SU-DHL-6 (cell line): ENCODE data around the gene TXNRD2.

Experiments
- H2AFZ ChIP-seq: fragments of 200-600 bp; sonication (generic); 2 replicates; pipeline ENCODE4 v1.6.1; 2014; ENCODE audit warnings: low read depth, mild to moderate bottlenecking, moderate library complexity, mixed read lengths, antibody characterized with exemption, low read length; ENCODE audit not compliant: severe bottlenecking
- H3F3A ChIP-seq: fragments of 200-600 bp; shearing (Covaris generic); 2 replicates; pipeline ENCODE4 v1.6.0; 2016; ENCODE audit warnings: antibody characterized with exemption, mild to moderate bottlenecking; ENCODE audit not compliant: insufficient read depth
- H3K27ac ChIP-seq: fragments of 200-600 bp; sonication (generic); 2 replicates; pipeline ENCODE4 v1.5.1; 2016; ENCODE audit warnings: low read depth, mild to moderate bottlenecking, low read length, moderate library complexity, mixed read lengths
- H3K27me3 ChIP-seq: fragments of 200-600 bp; sonication (generic), shearing (Covaris generic); 2 replicates; pipeline ENCODE4 v1.6.0; 2014; ENCODE audit warnings: mild to moderate bottlenecking, low read length
- H3K36me3 ChIP-seq: fragments of 200-600 bp; sonication (generic); 2 replicates; pipeline ENCODE4 v1.6.1; 2014; ENCODE audit warnings: mild to moderate bottlenecking, low read length, mixed read lengths
- H3K4me2 ChIP-seq: fragments of 300-600, 200-600 bp; shearing (Covaris generic), sonication (generic); 2 replicates; pipeline ENCODE4 v1.6.0; 2014; ENCODE audit warnings: low read length, low read depth, mild to moderate bottlenecking; ENCODE audit not compliant: poor library complexity, severe bottlenecking
- H3K4me3 ChIP-seq: fragments of 200-600 bp; sonication (generic); 2 replicates; pipeline ENCODE4 v1.5.1; 2014; ENCODE audit warnings: antibody characterized with exemption, low read length, mild to moderate bottlenecking, mixed read lengths; ENCODE audit not compliant: insufficient read depth, poor library complexity, severe bottlenecking
- H3K79me2 ChIP-seq: fragments of 200-600 bp; sonication (generic); 2 replicates; pipeline ENCODE4 v1.6.1; 2014; ENCODE audit warnings: mild to moderate bottlenecking, low read length, moderate library complexity; ENCODE audit not compliant: insufficient read depth
- H3K9ac ChIP-seq: fragments of 200-600 bp; sonication (generic); 2 replicates; pipeline ENCODE4 v1.7.0; 2014; ENCODE audit warnings: mild to moderate bottlenecking, low read length
- H3K9me2 ChIP-seq: fragments of 200-600 bp; sonication (generic); replicated peaks from 2 replicates; pipeline ENCODE4 v1.6.1; 2014; ENCODE audit warnings: low read length; ENCODE audit not compliant: insufficient read depth
- H3K9me3 ChIP-seq: fragments of 200-600 bp; sonication (generic); 2 replicates; pipeline ENCODE4 v1.6.1; 2014; ENCODE audit warnings: low read length, mixed read lengths; ENCODE audit not compliant: insufficient read depth
- H4K20me1 ChIP-seq: fragments of 200-600 bp; sonication (generic); 2 replicates; pipeline ENCODE4 v1.6.1; 2014; ENCODE audit warnings: low read depth, mild to moderate bottlenecking, antibody characterized with exemption, low read length, moderate library complexity, mixed read lengths
- CTCF ChIP-seq: fragments of 200-600 bp; sonication (generic); IDR thresholded peaks from one replicate; pipeline ENCODE4 v1.5.1; 2017; ENCODE audit warnings: antibody characterized with exemption, mild to moderate bottlenecking, low read length, moderate library complexity; ENCODE audit not compliant: insufficient read depth, poor library complexity, severe bottlenecking
- EZH2phosphoT487 ChIP-seq: fragments of 200-600 bp; sonication (generic), shearing (Covaris generic); conservative IDR thresholded peaks from 2 replicates; pipeline ENCODE4 v1.6.1; 2018; ENCODE audit warnings: mild to moderate bottlenecking, antibody characterized with exemption, low read length, moderate library complexity, mixed read lengths

The TXNRD2 gene

DNA sequence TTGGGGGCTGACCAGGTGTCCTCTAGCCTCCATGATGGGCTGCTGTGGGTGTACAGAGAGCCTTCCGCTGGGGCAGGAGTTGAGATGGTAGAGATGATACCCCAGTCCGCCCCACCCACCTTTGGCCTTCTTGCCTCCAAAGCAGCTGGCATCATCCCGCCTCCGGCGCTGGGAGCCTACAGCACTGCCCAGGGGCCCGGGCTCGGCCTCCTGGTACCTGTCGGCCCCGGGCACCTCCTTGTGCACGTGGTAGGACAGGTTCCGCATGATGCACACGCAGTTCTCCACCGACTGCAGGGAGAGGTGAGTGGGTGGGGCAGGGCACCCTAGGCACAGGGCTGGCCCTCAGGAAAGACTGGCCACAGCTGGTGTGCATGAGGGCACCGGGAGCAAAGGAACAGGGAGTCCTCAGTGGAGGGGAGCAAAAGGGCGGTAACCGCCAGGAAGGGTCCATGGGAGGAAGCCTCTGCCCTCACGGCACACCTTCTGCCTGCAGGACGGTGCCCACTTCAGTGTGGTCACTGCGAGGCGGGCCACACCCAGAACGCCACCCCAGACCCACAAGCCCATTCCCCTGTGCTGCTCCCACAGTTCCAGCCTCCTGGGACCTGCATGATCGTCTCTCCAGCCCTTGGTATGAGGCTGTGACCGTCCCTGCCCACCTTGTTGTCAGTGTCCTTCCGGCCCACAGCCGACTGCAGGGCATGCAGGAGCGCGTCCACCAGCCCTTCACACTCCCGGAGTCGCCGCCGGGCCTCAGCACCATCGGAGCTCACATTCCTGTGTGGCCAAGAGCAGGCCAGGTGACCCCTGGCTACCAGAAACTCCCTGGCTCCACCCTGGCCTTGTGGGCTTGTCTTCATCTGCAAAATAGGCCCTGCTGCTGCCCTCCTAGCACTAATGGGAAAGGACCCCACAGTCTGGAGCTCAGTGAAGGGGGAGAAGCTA lies 36.0 kb upstream of the TXNRD2 start:
- Histone ChIP-seq H3K79me2 (no peaks in the 10 kb centered on the region), H3K4me2 (no peak overlapping the region), H3K27me3 (no peaks in the 10 kb centered on the region), H4K20me1 (no peaks in the 10 kb centered on the region), H3F3A (no peaks in the 10 kb centered on the region), H3K9me2 (no peaks in the 10 kb centered on the region), H3K9me3 (no peaks in the 10 kb centered on the region), H2AFZ (no peak overlapping the region), H3K27ac (no peak overlapping the region), H3K4me3 (no peak overlapping the region), H3K9ac (no peak overlapping the region), H3K36me3 (no peaks in the 10 kb centered on the region)
- TF ChIP-seq CTCF = no peak
- no peak for TF ChIP-seq EZH2phosphoT487

GRCh38 chr22:19976671-19977070 lies 35.1 kb upstream of the TXNRD2 start:
- Histone ChIP-seq H3K79me2 (no peaks in the 10 kb centered on the region), H3K9ac (no peak overlapping the region), H3K9me3 (no peaks in the 10 kb centered on the region), H3K4me3 (no peak overlapping the region), H4K20me1 (no peaks in the 10 kb centered on the region), H3K4me2 (no peak overlapping the region), H3K27ac (no peak overlapping the region), H3K9me2 (no peaks in the 10 kb centered on the region), H2AFZ (no peak overlapping the region), H3K36me3 (no peaks in the 10 kb centered on the region), H3F3A (no peaks in the 10 kb centered on the region), H3K27me3 (no peaks in the 10 kb centered on the region)
- no peak for TF ChIP-seq EZH2phosphoT487
- TF ChIP-seq CTCF = no peak

GRCh38 chr22:19975707-19976035 lies 34.1 kb upstream of the TXNRD2 start:
- H3K4me3 ChIP-seq = no peak overlapping the region
- H3K9me3 ChIP-seq = no peaks in the 10 kb centered on the region
- no peak overlapping the region for H2AFZ ChIP-seq
- no peaks in the 10 kb centered on the region for H3K36me3 ChIP-seq
- no peaks in the 10 kb centered on the region for H3K79me2 ChIP-seq
- H4K20me1 ChIP-seq = no peaks in the 10 kb centered on the region
- H3K9ac ChIP-seq = no peak overlapping the region
- no peak overlapping the region for H3K27ac ChIP-seq
- no peak overlapping the region for H3K4me2 ChIP-seq
- H3F3A ChIP-seq = no peaks in the 10 kb centered on the region
- H3K9me2 ChIP-seq = no peaks in the 10 kb centered on the region
- no peaks in the 10 kb centered on the region for H3K27me3 ChIP-seq
- TF ChIP-seq EZH2phosphoT487 (no peak), CTCF (no peak)
